Measurements from ENCODE around the gene GRIN2A.

GRIN2A gene

DNA sequence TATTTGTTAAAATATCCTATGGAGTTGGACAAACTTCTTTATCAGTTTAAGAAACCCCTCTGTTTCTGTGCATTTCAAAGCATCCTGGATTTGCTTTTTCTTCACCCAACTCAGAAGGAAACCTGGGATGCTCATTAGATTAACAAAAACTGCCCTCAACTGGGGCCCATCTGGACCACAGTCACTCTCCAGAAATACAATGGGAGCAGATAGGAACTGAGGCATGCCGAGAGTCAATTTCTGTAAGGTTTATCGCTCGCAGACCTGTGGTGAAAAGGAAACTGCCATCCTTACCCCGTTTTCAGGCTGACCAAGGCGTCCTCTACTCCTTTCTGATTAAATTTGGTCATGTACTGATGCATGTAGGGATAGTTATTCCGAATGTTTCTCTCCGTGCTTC is 360.3 kb downstream of the GRIN2A start (continued):
- no peak for TF ChIP-seq TSHZ2 (CRISPR knock-in tag; IDR thresholded peaks at IDR 0.05)

- ATAC-seq, result no peak
- TF ChIP-seq CREB5 (CRISPR knock-in tag; IDR thresholded peaks at IDR 0.05; ENCODE audit: low read depth) (no peak), PPARA (CRISPR knock-in tag; IDR thresholded peaks at IDR 0.05; ENCODE audit: borderline replicate concordance) (no peak), ESRRG (CRISPR knock-in tag; IDR thresholded peaks at IDR 0.05) (no peak), ZFP30 (CRISPR knock-in tag; IDR thresholded peaks at IDR 0.05) (no peak), OSR1 (CRISPR knock-in tag; IDR thresholded peaks at IDR 0.05) (no peak), CSDC2 (CRISPR knock-in tag; IDR thresholded peaks at IDR 0.05) (no peak), RARB (CRISPR knock-in tag; IDR thresholded peaks at IDR 0.05) (no peak)
- TF ChIP-seq, protein P1, sequence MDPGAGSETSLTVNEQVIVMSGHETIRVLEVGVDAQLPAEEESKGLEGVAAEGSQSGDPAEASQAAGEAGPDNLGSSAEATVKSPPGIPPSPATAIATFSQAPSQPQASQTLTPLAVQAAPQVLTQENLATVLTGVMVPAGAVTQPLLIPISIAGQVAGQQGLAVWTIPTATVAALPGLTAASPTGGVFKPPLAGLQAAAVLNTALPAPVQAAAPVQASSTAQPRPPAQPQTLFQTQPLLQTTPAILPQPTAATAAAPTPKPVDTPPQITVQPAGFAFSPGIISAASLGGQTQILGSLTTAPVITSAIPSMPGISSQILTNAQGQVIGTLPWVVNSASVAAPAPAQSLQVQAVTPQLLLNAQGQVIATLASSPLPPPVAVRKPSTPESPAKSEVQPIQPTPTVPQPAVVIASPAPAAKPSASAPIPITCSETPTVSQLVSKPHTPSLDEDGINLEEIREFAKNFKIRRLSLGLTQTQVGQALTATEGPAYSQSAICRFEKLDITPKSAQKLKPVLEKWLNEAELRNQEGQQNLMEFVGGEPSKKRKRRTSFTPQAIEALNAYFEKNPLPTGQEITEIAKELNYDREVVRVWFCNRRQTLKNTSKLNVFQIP (CRISPR knock-in tag; IDR thresholded peaks at IDR 0.05; ENCODE audit: borderline replicate concordance, low read depth), result no peak
Observed at GRCh38 chr16:9821331-9821730, 360.9 kb downstream of the GRIN2A start.

- TF ChIP-seq CSDC2 (CRISPR knock-in tag; IDR thresholded peaks at IDR 0.05) (no peak), TOX (CRISPR knock-in tag; IDR thresholded peaks at IDR 0.05; ENCODE audit: borderline replicate concordance) (no peak), RARB (CRISPR knock-in tag; IDR thresholded peaks at IDR 0.05) (no peak), CREB5 (CRISPR knock-in tag; IDR thresholded peaks at IDR 0.05; ENCODE audit: low read depth) (no peak), PPARA (CRISPR knock-in tag; IDR thresholded peaks at IDR 0.05; ENCODE audit: borderline replicate concordance) (no peak), ZC3H10 (CRISPR knock-in tag; IDR thresholded peaks at IDR 0.05) (no peak), OSR1 (CRISPR knock-in tag; IDR thresholded peaks at IDR 0.05) (no peak), ZNF565 (CRISPR knock-in tag; conservative IDR thresholded peaks at IDR 0.05; ENCODE audit: low read depth) (no peak), BACH2 (CRISPR knock-in tag; IDR thresholded peaks at IDR 0.05; ENCODE audit: borderline replicate concordance) (no peak)
- TF ChIP-seq, protein P1 (CRISPR knock-in tag; IDR thresholded peaks at IDR 0.05; ENCODE audit: borderline replicate concordance, low read depth), result no peak
- TF ChIP-seq, protein P2, sequence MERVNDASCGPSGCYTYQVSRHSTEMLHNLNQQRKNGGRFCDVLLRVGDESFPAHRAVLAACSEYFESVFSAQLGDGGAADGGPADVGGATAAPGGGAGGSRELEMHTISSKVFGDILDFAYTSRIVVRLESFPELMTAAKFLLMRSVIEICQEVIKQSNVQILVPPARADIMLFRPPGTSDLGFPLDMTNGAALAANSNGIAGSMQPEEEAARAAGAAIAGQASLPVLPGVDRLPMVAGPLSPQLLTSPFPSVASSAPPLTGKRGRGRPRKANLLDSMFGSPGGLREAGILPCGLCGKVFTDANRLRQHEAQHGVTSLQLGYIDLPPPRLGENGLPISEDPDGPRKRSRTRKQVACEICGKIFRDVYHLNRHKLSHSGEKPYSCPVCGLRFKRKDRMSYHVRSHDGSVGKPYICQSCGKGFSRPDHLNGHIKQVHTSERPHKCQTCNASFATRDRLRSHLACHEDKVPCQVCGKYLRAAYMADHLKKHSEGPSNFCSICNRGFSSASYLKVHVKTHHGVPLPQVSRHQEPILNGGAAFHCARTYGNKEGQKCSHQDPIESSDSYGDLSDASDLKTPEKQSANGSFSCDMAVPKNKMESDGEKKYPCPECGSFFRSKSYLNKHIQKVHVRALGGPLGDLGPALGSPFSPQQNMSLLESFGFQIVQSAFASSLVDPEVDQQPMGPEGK (CRISPR knock-in tag; IDR thresholded peaks at IDR 0.05; ENCODE audit: borderline replicate concordance), result no peak
- ATAC-seq, result no peak
Observed at GRCh38 chr16:9820476-9821246, 361.6 kb downstream of the GRIN2A start.

DNA sequence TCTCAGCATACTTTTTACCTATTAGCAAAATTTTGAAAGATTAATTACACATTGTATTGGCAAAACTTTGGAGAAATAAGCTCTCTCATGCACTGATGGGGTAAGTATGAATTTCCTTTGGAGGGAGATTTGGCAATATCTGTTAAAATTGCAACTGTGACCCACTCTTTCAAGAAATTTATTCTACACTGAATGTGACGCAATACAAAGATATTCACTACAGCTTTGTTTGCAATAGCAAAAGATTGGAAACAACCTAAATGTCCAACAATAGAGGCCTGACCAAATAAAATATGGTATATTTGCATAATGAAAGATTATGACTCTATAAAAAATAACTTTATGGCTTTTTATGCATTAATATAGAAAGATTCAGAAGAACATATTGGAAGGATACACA is 363.5 kb downstream of the GRIN2A start:
- ATAC-seq, result no peak
- TF ChIP-seq SNAI2 (CRISPR knock-in tag; IDR thresholded peaks at IDR 0.05) (no peak), CSDC2 (CRISPR knock-in tag; IDR thresholded peaks at IDR 0.05) (no peak), BACH2 (CRISPR knock-in tag; IDR thresholded peaks at IDR 0.05; ENCODE audit: borderline replicate concordance) (no peak), ZC3H10 (CRISPR knock-in tag; IDR thresholded peaks at IDR 0.05) (no peak), CREB5 (CRISPR knock-in tag; IDR thresholded peaks at IDR 0.05; ENCODE audit: low read depth) (no peak), PPARA (CRISPR knock-in tag; IDR thresholded peaks at IDR 0.05; ENCODE audit: borderline replicate concordance) (no peak), ZNF565 (CRISPR knock-in tag; conservative IDR thresholded peaks at IDR 0.05; ENCODE audit: low read depth) (no peak), ARNTL (CRISPR knock-in tag; IDR thresholded peaks at IDR 0.05; ENCODE audit: borderline replicate concordance, low read depth) (no peak), TCF4 (CRISPR knock-in tag; IDR thresholded peaks at IDR 0.05; ENCODE audit: borderline replicate concordance) (no peak), ZFP3 (CRISPR knock-in tag; IDR thresholded peaks at IDR 0.05) (no peak)
- TF ChIP-seq, protein P1 (CRISPR knock-in tag; IDR thresholded peaks at IDR 0.05; ENCODE audit: borderline replicate concordance, low read depth), result no peak

Data from SK-N-SH treated with all-trans-retinoic acid at 6 μM for 48 hours (cell line).